ENCODE results near the gene NPAS2. TPM values are rescaled to one million over a fixed set of nuclear protein-coding genes. Genes with fewer than 3 reads are reported as not detected.

NPAS2 gene
- polyA plus RNA-seq, 4 donors = 10.6 to 20.1 (median 11.8) TPM

DNA sequence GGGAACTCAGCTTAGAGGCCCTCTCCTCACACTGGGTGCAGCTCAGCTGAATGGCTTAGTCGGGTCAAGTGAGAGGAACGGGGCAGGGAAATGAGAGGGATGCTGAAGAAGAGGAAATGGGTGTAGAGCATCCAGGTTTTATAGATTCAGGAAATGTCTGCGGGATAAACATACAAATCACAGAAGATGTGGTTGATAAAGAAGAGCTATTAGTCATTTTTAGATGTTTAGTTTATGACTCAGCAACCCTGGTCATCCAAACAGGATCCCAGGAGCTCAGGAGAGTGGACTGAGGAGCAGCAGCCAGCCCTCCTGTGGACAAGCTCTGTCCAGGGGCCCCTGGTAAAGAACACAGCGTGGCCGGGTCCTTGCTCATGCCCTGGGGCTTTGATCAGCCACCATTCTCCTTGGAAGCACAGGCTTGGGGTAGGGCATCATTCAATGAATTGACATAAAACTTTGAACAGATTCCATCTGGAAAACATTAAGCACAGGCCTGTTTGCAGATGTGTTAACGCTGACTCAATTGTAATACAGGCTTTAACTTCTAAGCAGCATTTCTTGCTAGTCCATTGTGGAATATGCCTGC, 83.0 kb downstream of the NPAS2 start:
- no peak for DNase-seq (ENCODE audit: low read depth in 4 of 4, low spot score in 3 of 4)

GRCh38 chr2:100903534-100904258, 83.8 kb downstream of the NPAS2 start:
- DNase-seq (ENCODE audit: low read depth in 4 of 4, low spot score in 3 of 4) = no peak

DNA sequence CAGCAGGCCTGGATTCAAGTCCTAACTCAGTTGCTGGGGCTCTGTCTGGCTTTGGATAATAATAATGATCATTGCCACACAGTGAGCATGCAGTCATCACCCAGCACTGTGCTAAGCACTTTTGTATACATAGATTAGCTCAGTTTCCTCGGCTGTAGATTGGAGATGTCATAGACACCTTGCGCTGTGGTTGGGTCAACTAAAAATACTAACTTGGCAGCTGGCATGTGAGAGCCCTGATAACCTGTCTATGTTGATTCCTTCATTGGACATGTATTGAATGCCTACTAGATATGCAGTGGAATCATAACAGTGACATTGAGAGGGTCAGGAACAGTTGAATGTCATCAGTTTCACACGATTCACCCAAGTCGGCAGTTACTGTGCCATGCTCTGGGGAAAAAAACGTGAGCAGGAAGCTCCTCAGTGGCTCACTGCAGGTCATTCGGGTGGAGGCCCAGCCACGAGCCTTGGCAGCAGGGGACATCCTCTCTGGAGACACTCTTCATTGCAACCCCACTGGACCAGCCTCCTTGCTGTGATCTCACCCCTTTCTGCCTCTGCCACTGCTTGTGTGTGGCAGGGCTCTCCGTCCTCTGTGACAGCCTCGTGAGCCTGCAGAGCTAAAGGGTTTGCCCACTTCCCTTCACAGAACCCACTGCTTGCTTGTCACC, 85.3 kb downstream of the NPAS2 start:
- DNase-seq (ENCODE audit: low read depth in 4 of 4, low spot score in 3 of 4) = no peak

DNA sequence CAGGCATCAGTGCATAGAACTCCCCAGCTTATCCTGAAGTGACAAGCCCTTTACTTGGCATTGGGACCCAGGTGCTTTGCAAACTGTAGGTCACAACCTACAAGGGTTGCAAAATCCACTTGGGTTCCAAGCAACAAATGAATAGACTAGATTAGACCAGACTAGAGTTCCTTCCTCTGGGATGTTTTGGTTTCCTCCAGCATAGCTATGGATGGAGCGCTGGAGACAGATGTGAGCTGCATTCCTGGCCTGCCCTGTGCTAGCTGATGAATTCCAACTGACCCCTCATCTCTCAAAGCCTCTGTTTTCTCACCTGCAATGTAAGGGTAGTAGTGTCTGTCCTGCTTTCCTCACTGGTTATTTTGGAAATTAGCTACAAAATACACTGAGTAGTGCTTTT, 86.2 kb downstream of the NPAS2 start:
- DNase-seq (ENCODE audit: low read depth in 4 of 4, low spot score in 3 of 4) = no peak

DNA sequence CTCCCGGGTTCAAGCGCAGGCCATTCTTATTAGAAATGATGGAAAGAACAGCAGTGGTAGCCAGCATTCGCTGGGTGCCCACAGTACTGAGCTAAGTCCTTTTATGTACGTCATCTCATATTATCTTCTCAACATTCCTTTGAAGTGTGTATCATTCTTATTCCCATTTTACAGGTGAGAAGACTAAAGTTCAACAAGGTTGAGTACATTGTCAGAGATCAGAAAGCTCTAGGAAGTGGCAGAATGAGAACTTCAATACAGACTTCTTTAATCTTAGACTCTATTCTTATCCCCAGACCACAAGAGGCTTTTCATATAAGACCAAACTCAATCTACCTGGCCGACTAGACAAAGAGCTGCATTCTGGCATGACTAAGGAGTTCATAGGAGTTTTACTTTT, 86.7 kb downstream of the NPAS2 start:
- DNase-seq (ENCODE audit: low read depth in 4 of 4, low spot score in 3 of 4) = no peak

DNA sequence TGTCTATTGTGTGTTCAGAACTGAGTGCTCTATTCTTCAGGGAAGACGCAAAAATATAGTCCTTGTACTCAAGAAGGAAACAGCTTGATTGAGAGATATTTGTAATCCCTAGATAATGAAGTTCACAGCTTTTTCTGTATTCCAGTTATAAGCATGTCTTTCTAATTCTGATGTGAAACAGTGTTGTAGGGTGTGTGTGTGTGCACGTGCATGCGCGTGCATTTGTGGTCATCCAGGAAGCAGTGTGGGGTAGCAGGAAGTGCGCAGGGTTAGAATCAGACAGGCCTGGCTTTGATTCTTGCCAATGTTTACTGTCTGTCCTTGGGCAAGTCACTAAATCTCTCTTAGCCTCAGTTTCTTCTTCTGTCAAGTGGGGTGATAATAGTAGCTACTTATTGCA, 87.9 kb downstream of the NPAS2 start:
- no peak for DNase-seq (ENCODE audit: low read depth in 4 of 4, low spot score in 3 of 4)

- no peak for DNase-seq (ENCODE audit: low read depth in 4 of 4, low spot score in 3 of 4)
Measured at GRCh38 chr2:100909534-100910081, 89.7 kb downstream of the NPAS2 start.

DNA sequence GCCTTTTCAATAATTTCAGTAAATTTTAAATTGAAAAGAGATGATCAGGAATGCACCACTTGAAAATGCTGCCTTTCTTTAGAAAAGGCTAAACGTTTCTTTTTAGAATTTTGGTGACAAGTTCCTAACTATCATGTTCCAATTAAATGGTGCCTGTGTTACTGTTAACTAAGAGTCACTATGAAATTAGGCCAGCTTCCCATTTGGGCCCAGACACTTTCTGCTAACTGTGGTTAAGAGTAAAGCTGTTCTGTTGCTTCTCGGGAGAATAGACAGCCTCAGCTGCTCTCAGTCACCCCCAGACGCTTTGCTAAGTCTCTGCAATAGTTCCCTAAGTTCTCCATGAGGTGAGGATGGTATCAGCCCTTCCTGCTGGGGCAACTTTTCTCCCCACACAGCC, 90.2 kb downstream of the NPAS2 start:
- no peak for DNase-seq (ENCODE audit: low read depth in 4 of 4, low spot score in 3 of 4)

DNA sequence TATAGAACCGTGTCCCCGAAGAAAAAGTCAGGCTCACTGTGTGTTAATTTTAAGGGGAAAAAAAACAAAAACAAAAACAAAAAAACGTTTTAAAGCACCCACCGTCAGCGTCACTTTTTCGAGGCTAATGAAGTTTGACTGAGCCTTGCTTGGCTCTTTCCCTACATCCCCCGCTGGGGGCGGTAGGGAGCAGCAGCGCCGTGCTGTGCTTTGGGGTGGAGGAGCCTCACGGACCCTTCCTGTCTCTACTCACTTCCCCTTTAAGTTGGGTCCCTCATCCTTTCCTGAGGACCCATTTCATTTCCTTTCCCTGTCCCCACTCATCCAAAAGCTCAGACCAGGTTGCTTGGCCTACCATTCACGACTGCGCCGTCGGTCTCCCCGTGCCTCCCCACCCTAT, 99.4 kb downstream of the NPAS2 start:
- DNase-seq (ENCODE audit: low read depth in 4 of 4, low spot score in 3 of 4) = no peak

- DNase-seq (ENCODE audit: low read depth in 4 of 4, low spot score in 3 of 4) = no peak
Measured at GRCh38 chr2:100921685-100922161, 101.8 kb downstream of the NPAS2 start.

GRCh38 chr2:100923461-100924060, 103.6 kb downstream of the NPAS2 start:
- no peak for DNase-seq (ENCODE audit: low read depth in 4 of 4, low spot score in 3 of 4)

DNA sequence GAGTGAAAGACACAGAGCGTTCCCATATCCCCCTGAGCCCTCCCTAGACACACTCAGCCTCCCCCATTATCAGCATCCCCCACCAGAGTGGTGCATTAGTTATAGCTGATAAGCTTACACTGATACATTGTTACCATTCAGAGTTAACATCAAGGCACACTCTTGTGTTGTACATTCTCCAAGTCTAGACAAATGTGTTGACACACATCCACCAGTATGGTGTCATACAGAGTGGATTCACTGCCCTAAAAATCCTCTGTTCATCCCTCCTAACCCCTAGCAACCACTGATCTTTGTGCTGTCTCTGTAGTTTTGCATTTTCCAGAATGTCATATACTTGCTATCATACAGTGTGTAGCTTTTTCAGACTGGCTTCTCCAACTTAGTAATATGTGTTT, 104.2 kb downstream of the NPAS2 start:
- DNase-seq (ENCODE audit: low read depth in 4 of 4, low spot score in 3 of 4) = no peak

GRCh38 chr2:100924520-100925451, 104.8 kb downstream of the NPAS2 start:
- no peak for DNase-seq (ENCODE audit: low read depth in 4 of 4, low spot score in 3 of 4)

GRCh38 chr2:100928235-100928634, 108.3 kb downstream of the NPAS2 start:
- DNase-seq (ENCODE audit: low read depth in 4 of 4, low spot score in 3 of 4) = no peak

DNA sequence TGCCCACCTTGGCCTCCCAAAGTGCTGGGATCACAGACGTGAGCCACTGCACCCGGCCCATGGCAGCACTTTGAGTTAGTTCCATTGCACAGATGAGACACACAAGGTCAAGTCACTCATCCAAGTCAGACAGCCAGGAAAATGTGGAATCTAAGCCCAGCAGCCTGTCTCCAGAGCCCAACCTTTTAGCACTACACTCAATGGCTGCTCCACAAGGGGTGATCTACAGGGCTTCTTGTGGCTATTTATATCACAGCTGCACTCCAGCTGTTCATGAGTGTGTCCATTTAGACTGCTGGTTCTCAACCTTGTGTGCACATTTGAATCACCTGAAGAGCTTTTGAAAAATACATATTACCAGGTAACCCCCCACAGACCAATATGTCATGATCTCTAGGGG, 109.2 kb downstream of the NPAS2 start:
- no peak for DNase-seq (ENCODE audit: low read depth in 4 of 4, low spot score in 3 of 4)

- DNase-seq (ENCODE audit: low read depth in 4 of 4, low spot score in 3 of 4) = no peak
Measured at GRCh38 chr2:100934504-100935371, 114.8 kb downstream of the NPAS2 start.

DNA sequence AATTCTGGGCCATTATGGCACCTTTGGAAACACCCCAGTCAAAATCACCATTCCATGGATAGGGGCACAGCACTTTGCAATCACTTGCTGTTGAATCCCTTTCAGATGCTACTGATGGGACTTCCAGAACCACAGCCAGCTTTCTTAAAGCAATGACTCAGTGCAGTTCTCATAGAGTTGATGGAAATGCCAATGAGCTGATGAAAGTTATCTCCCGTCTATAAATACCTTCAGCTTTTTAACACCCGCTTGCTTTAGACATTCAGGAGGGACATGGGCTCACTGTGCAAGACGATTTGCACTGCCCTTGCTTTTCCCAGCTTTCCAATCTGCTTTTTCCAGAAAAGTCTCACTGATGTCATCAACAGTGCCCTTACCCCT, 115.4 kb downstream of the NPAS2 start:
- no peak for DNase-seq (ENCODE audit: low read depth in 4 of 4, low spot score in 3 of 4)

DNA sequence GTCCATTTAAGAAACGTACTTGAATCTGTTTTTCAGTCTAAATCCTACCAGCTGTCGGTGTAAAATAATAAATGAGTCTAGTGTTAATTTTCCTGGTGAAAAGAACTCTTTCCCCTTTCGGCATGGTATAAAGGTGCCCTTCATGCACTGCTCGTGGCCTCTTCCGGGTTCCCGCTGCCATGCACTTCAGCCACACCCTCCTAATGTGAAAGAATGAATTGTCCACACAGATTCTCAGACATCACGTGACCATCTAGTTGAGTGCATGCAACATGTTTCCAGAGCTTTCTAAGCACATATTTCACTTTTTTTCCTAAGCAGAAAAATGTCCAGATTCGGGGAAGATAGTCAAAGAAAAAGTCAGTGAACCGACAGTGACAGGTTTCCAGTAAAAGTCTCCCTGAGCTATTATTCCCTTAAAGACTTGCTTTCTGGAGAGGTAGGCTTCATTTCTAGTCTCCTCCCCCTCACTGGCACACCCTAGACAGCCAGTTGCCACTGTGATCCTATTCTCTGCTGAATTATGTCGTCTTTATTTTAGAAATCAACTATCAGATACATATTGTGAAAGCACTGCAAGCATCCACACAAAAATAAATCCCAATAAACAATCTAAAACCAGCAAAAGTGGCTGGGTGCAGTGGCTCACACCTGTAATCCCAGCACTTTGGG, 116.3 kb downstream of the NPAS2 start:
- no peak for DNase-seq (ENCODE audit: low read depth in 4 of 4, low spot score in 3 of 4)

Data from right renal pelvis (tissue), 4 donors.